ENCODE measurements around the gene LDHD. TPM values are rescaled to one million over a fixed set of nuclear protein-coding genes. Genes with fewer than 3 reads are reported as not detected.
A peak's percentile ranks its signal among the peaks of the same experiment; 100 is the strongest.

Gene LDHD
- total and polyA plus RNA-seq, 2 of the 13 experiments (the other 11 are each of a cell fraction or from before 2014, with no cell fraction given): 9.1 to 9.8 TPM

- TF ChIP-seq ARID4A (CRISPR knock-in tag; IDR thresholded peaks at IDR 0.05; ENCODE audit: borderline replicate concordance) (peak; percentile 42; the same call in 1 of the 2 replicates), ZBTB7B (CRISPR knock-in tag; IDR thresholded peaks at IDR 0.05) (no peak), GABPB1 (CRISPR knock-in tag; IDR thresholded peaks at IDR 0.05) (0 out of 2 replicates have a peak, but pooled peaks have one; percentile 3), ZNF24 (IDR thresholded peaks at IDR 0.05) (no peak), FOXP4 (CRISPR knock-in tag; IDR thresholded peaks at IDR 0.05) (peak; percentile 56; the same call in 1 of the 2 replicates), XRCC5 (optimal IDR thresholded peaks at IDR 0.05; ENCODE audit: low read length) (peak; percentile 40), KAT8 (CRISPR knock-in tag; IDR thresholded peaks at IDR 0.05) (peak; percentile 56; the same call in 1 of the 2 replicates), ZNF687 (CRISPR knock-in tag; IDR thresholded peaks at IDR 0.05) (peak; percentile 75), SAP130 (CRISPR knock-in tag; IDR thresholded peaks at IDR 0.05; ENCODE audit: low read depth) (peak; percentile 67), HNF1B (CRISPR knock-in tag; IDR thresholded peaks at IDR 0.05) (peak; percentile 36; the same call in 1 of the 2 replicates)
These were observed 52.0 kb downstream of the LDHD start (continued) for GRCh38 chr16:75064403-75065148.
